Fibroblast of lung (primary cell): ENCODE data around the gene KRT2. TPM values are rescaled to one million over a fixed set of nuclear protein-coding genes. Genes with fewer than 3 reads are reported as not detected.

ENCODE experiments used
- DNase-seq, 2 donors: peaks; one replicate each; pipeline versions ENCODE4 v3.0.0 to v3.0.0-alpha.2; 2010; ENCODE audit warnings: low read depth in 2 of 2
- H2AFZ ChIP-seq: 2 replicates; pipeline ENCODE4 v1.5.1; 2012; ENCODE audit warnings: low read length, control low read depth, inconsistent platforms
- H3K27ac ChIP-seq: 2 replicates; pipeline ENCODE4 v1.5.1; 2011; ENCODE audit warnings: low read length, control low read depth; ENCODE audit not compliant: insufficient read depth
- H3K27me3 ChIP-seq: 2 replicates; pipeline ENCODE4 v1.5.1; 2011; ENCODE audit warnings: mild to moderate bottlenecking, low read length; ENCODE audit not compliant: control insufficient read depth, insufficient read depth
- H3K36me3 ChIP-seq: 2 replicates; pipeline ENCODE4 v1.5.1; 2011; ENCODE audit warnings: low read length; ENCODE audit not compliant: control insufficient read depth, insufficient read depth
- H3K4me1 ChIP-seq: 2 replicates; pipeline ENCODE4 v1.5.1; 2011; ENCODE audit warnings: low read length; ENCODE audit not compliant: control insufficient read depth, insufficient read depth; ENCODE audit errors: extremely low read depth
- H3K4me2 ChIP-seq: 2 replicates; pipeline ENCODE4 v1.5.1; 2011; ENCODE audit warnings: low read length, control low read depth; ENCODE audit not compliant: insufficient read depth; ENCODE audit errors: extremely low read depth
- H3K4me3 ChIP-seq, 4 experiments: fragments of 200-600 bp in 1 of 4; sonication (generic) in 1 of 4; replicated peaks in 1 of 4; 2 replicates each; pipeline ENCODE4 v1.5.1; 2011 to 2016; ENCODE audit warnings: low read length in 4 of 4, low read depth in 3 of 4, mild to moderate bottlenecking in 3 of 4, control low read depth in 2 of 4, inconsistent platforms in 1 of 4, mixed read lengths in 1 of 4; ENCODE audit not compliant: insufficient read depth in 1 of 4; ENCODE audit errors: control extremely low read depth in 1 of 4
- H3K79me2 ChIP-seq: 2 replicates; pipeline ENCODE4 v1.5.1; 2012; ENCODE audit warnings: mild to moderate bottlenecking, low read length, inconsistent platforms; ENCODE audit not compliant: control insufficient read depth, insufficient read depth
- H3K9ac ChIP-seq: 2 replicates; pipeline ENCODE4 v1.5.1; 2011; ENCODE audit warnings: mild to moderate bottlenecking, low read length, control low read depth; ENCODE audit not compliant: insufficient read depth
- H3K9me3 ChIP-seq: 2 replicates; pipeline ENCODE4 v1.5.1; 2012; ENCODE audit warnings: low read depth, low read length; ENCODE audit not compliant: control insufficient read depth, insufficient read depth
- H4K20me1 ChIP-seq: 2 replicates; pipeline ENCODE4 v1.5.1; 2011; ENCODE audit warnings: low read length; ENCODE audit not compliant: control insufficient read depth, insufficient read depth; ENCODE audit errors: extremely low read depth
- EZH2 ChIP-seq: IDR thresholded peaks from 2 replicates; pipeline ENCODE4 v1.5.1; 2012; ENCODE audit warnings: low read length, control low read depth, mild to moderate bottlenecking; ENCODE audit errors: missing control alignments
- polyA plus RNA-seq, 2 donors: library from polyadenylated mRNA; depleted of rRNA in 1 of 2; stranded (reverse) in 1 of 2; unstranded in 1 of 2; fragments of >200 nt; gene quantifications; 2 replicates each; pipeline ENCODE4 v1.2.1, GENCODE V29; 2011 to 2012; ENCODE audit warnings: missing spikeins in 1 of 2
- total RNA-seq: library from RNA; depleted of rRNA; stranded (reverse); fragments of >200 nt; gene quantifications from 2 replicates; pipeline ENCODE4 v1.2.1, GENCODE V29; 2014
- TF ChIP-seq, protein P1 (sequence below), 2 donors: IDR thresholded peaks in 1 of 2; conservative IDR thresholded peaks in 1 of 2; 1 replicate in 1 of 2; 2 replicates in 1 of 2; pipeline ENCODE4 v1.5.1; 2011 to 2012; ENCODE audit warnings: low read length in 2 of 2, control low read depth in 1 of 2, inconsistent platforms in 1 of 2, low read depth in 1 of 2, mild to moderate bottlenecking in 1 of 2

The KRT2 gene
- total and polyA plus RNA-seq, 2 donors (not counting 1 experiment from before 2014, with no cell fraction given): not detected

DNA sequence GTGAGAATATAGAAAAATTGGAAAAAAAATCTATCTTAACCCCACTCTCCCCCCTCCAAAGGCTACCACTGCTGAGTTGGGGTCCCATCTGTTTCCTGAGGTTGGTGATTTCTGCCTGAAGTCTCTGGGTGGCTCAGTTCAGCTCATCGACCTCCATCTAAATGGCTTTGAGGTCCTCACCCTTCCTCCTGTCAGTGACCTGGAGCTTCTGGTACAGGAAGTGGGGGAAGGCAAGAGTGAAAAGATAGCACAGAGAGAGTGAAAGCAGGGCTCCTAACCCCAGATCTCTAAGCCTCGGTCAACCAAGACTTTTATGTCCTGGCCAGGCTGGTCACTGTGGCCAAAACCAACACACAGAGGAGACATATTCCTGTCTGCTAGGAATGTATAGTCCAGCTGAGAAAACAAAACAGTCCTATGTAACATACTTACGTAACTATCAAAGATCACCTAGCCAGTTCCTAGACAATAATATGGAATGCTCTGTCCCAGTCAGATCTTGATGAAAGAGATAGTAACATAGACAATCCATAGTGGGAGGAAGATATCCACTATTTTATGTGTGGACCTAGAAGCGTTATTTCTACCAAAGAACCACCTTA, 21.3 kb downstream of the KRT2 start:
- TF ChIP-seq EZH2: no peak
- TF ChIP-seq, protein P1, sequence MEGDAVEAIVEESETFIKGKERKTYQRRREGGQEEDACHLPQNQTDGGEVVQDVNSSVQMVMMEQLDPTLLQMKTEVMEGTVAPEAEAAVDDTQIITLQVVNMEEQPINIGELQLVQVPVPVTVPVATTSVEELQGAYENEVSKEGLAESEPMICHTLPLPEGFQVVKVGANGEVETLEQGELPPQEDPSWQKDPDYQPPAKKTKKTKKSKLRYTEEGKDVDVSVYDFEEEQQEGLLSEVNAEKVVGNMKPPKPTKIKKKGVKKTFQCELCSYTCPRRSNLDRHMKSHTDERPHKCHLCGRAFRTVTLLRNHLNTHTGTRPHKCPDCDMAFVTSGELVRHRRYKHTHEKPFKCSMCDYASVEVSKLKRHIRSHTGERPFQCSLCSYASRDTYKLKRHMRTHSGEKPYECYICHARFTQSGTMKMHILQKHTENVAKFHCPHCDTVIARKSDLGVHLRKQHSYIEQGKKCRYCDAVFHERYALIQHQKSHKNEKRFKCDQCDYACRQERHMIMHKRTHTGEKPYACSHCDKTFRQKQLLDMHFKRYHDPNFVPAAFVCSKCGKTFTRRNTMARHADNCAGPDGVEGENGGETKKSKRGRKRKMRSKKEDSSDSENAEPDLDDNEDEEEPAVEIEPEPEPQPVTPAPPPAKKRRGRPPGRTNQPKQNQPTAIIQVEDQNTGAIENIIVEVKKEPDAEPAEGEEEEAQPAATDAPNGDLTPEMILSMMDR (conservative IDR thresholded peaks at IDR 0.05 in 1 of 2, IDR thresholded peaks at IDR 0.05 in 1 of 2; ENCODE audit: low read depth in 1 of 2, low read length in 2 of 2): no peak
- H3K4me3 ChIP-seq: no peak overlapping the region
- no peaks in the 10 kb centered on the region for H3K27me3 ChIP-seq
- H3K4me2 ChIP-seq: no peak overlapping the region
- H2AFZ ChIP-seq: no peak overlapping the region
- no peaks in the 10 kb centered on the region for H3K9me3 ChIP-seq
- no peaks in the 10 kb centered on the region for H3K4me1 ChIP-seq
- DNase-seq: no peak
- no peak overlapping the region for H3K9ac ChIP-seq
- H3K27ac ChIP-seq: no peak overlapping the region
- H4K20me1 ChIP-seq: no peaks in the 10 kb centered on the region
- no peaks in the 10 kb centered on the region for H3K36me3 ChIP-seq
- no peaks in the 10 kb centered on the region for H3K79me2 ChIP-seq

DNA sequence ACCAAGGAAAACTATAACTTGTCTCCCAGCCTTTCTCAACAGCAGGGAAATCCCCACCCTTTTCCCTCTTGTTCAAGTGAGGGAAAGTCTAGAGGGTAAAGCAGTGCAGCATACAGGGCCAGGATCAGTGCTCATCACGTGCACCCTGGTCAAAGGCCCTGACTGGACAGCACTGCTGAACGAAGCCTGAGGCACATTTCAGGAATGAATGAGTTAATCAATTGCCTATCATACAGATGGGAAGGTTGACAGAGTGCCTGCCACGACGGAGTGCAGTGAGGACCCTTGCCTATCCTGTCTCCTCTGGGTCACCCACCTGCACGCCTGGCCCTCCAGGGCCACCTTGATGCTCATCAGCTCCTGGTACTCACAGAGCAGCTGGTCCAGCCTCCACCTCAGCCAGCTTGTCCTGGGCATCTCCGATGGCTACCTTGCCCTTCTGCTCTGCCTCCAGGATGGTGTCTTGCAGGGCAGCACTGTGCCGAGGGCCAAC, 22.0 kb downstream of the KRT2 start:
- no peak overlapping the region for H3K9ac ChIP-seq
- no peak for DNase-seq
- no peak overlapping the region for H3K4me2 ChIP-seq
- no peak overlapping the region for H3K4me3 ChIP-seq
- H3K79me2 ChIP-seq: no peaks in the 10 kb centered on the region
- H3K36me3 ChIP-seq: no peaks in the 10 kb centered on the region
- no peak overlapping the region for H3K27ac ChIP-seq
- H2AFZ ChIP-seq: no peak overlapping the region
- no peaks in the 10 kb centered on the region for H4K20me1 ChIP-seq
- no peaks in the 10 kb centered on the region for H3K9me3 ChIP-seq
- H3K4me1 ChIP-seq: no peaks in the 10 kb centered on the region
- no peaks in the 10 kb centered on the region for H3K27me3 ChIP-seq
- no peak for TF ChIP-seq EZH2
- TF ChIP-seq, protein P1 (conservative IDR thresholded peaks at IDR 0.05 in 1 of 2, IDR thresholded peaks at IDR 0.05 in 1 of 2; ENCODE audit: low read depth in 1 of 2, low read length in 2 of 2): no peak

DNA sequence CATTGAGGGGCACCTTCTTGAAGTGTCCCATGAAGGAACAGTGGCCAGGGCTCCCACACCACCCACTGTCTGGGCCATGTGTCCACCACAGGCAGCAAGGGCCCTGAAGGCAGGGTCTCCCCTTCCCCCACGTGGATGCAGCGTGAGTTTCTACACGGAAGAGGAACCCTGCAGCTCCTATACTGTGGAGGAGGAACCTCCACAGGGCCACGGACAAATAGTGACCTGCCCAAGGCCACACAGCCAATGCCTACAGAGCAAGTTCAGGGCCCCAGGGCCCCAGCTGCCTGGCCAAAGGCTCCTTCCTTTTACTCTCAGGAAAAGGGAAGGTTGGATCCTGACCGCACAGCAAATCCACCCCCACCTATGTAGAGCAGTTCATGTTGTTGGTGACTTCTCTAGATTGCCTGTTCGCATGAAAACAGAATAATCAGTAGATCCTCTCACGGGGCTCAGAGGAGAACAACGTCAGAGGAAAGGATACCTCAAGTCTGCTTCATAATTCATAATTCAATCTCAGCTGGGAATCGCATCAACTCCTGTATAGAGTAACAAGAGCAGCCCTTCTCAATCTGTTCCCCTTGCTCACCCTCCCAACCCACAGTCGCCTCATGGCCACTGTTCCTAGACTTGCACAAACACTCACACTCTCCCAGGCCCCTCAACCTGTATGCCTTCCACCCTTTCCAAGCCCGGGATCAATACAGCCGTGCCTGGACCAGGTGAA, 22.6 kb downstream of the KRT2 start:
- H3K4me3 ChIP-seq: no peak overlapping the region
- no peaks in the 10 kb centered on the region for H3K4me1 ChIP-seq
- no peak overlapping the region for H3K27ac ChIP-seq
- no peak overlapping the region for H2AFZ ChIP-seq
- no peaks in the 10 kb centered on the region for H3K79me2 ChIP-seq
- no peaks in the 10 kb centered on the region for H4K20me1 ChIP-seq
- no peak for TF ChIP-seq EZH2
- TF ChIP-seq, protein P1 (conservative IDR thresholded peaks at IDR 0.05 in 1 of 2, IDR thresholded peaks at IDR 0.05 in 1 of 2; ENCODE audit: low read depth in 1 of 2, low read length in 2 of 2): no peak
- no peak for DNase-seq
- H3K36me3 ChIP-seq: no peaks in the 10 kb centered on the region
- no peaks in the 10 kb centered on the region for H3K9me3 ChIP-seq
- no peak overlapping the region for H3K4me2 ChIP-seq
- no peaks in the 10 kb centered on the region for H3K27me3 ChIP-seq
- H3K9ac ChIP-seq: no peak overlapping the region
